HepG2 (cell line): Measurements from ENCODE around the gene ALB. TPM values are rescaled to one million over a fixed set of nuclear protein-coding genes. Genes with fewer than 3 reads are reported as not detected.

ENCODE experiments used
- ATF7 ChIP-seq, 2 experiments: fragments of 450-650 bp in 1 of 2; sonication (generic) in 1 of 2; formaldehyde crosslinking in 1 of 2; IDR thresholded peaks; 2 replicates each; pipeline versions ENCODE4 v1.4.0 to v1.6.1; 2016 to 2020; ENCODE audit warnings: antibody characterized with exemption in 1 of 2, mild to moderate bottlenecking in 1 of 2, missing genetic modification reagents in 1 of 2
- BCL6 ChIP-seq: IDR thresholded peaks from 2 replicates; pipeline ENCODE4 v1.6.1; 2016; ENCODE audit warnings: missing genetic modification reagents, missing compliant biosample characterization
- FOXK1 ChIP-seq: sonication (generic); formaldehyde crosslinking; IDR thresholded peaks from 2 replicates; pipeline ENCODE4 v1.4.0; 2020; ENCODE audit warnings: low read depth, missing genetic modification reagents, borderline replicate concordance
- GPN1 ChIP-seq: sonication (generic); formaldehyde crosslinking; IDR thresholded peaks from 2 replicates; pipeline ENCODE4 v1.5.1; 2020; ENCODE audit warnings: missing genetic modification reagents, borderline replicate concordance
- KDM4B ChIP-seq: sonication (generic); formaldehyde crosslinking; IDR thresholded peaks from 2 replicates; pipeline ENCODE4 v1.4.0; 2020; ENCODE audit warnings: missing genetic modification reagents
- LCORL ChIP-seq, 2 experiments: fragments of 450-650 bp in 1 of 2; sonication (generic) in 1 of 2; formaldehyde crosslinking in 1 of 2; IDR thresholded peaks; 2 replicates each; pipeline versions ENCODE4 v1.5.0 to v1.6.1; 2017 to 2020; ENCODE audit warnings: antibody characterized with exemption in 1 of 2, missing genetic modification reagents in 1 of 2
- MED13 ChIP-seq: sonication (generic); formaldehyde crosslinking; IDR thresholded peaks from 2 replicates; pipeline ENCODE4 v1.5.0; 2020; ENCODE audit warnings: missing genetic modification reagents
- MTA3 ChIP-seq: sonication (generic); formaldehyde crosslinking; IDR thresholded peaks from 2 replicates; pipeline ENCODE4 v1.4.0; 2020; ENCODE audit warnings: missing genetic modification reagents
- NFKB2 ChIP-seq: sonication (generic); formaldehyde crosslinking; IDR thresholded peaks from 2 replicates; pipeline ENCODE4 v1.4.0; 2020; ENCODE audit warnings: missing genetic modification reagents, borderline replicate concordance
- PBX3 ChIP-seq: sonication (generic); formaldehyde crosslinking; IDR thresholded peaks from 2 replicates; pipeline ENCODE4 v1.8.1; 2023; ENCODE audit warnings: missing genetic modification reagents, inconsistent platforms, borderline replicate concordance
- RBM39 ChIP-seq: fragments of 200-400 bp; formaldehyde crosslinking; IDR thresholded peaks from one replicate; pipeline ENCODE4 v1.6.1; 2018; ENCODE audit warnings: antibody characterized with exemption, mild to moderate bottlenecking, low read depth, low read length; ENCODE audit not compliant: poor library complexity, severe bottlenecking
- RORA ChIP-seq: sonication (generic); formaldehyde crosslinking; IDR thresholded peaks from 2 replicates; pipeline ENCODE4 v1.5.0; 2020; ENCODE audit warnings: mild to moderate bottlenecking, missing genetic modification reagents, moderate library complexity
- SAP130 ChIP-seq: IDR thresholded peaks from 2 replicates; pipeline ENCODE4 v1.6.1; 2016; ENCODE audit warnings: low read depth
- SMARCC2 ChIP-seq: fragments of 450-650 bp; IDR thresholded peaks from 2 replicates; pipeline ENCODE4 v1.6.1; 2017; ENCODE audit warnings: antibody characterized with exemption, mild to moderate bottlenecking
- SNAPC5 ChIP-seq: sonication (generic); formaldehyde crosslinking; IDR thresholded peaks from 2 replicates; pipeline ENCODE4 v1.8.1; 2023; ENCODE audit warnings: mild to moderate bottlenecking, missing genetic modification reagents, borderline replicate concordance
- SP140L ChIP-seq: sonication (generic); formaldehyde crosslinking; IDR thresholded peaks from 2 replicates; pipeline ENCODE4 v1.4.0; 2020; ENCODE audit warnings: missing genetic modification reagents, borderline replicate concordance
- SPEN ChIP-seq: sonication (generic); formaldehyde crosslinking; IDR thresholded peaks from 2 replicates; pipeline ENCODE4 v1.5.1; 2020; ENCODE audit warnings: low read depth, mild to moderate bottlenecking, missing genetic modification reagents
- TRIM24 ChIP-seq: sonication (generic); formaldehyde crosslinking; IDR thresholded peaks from 2 replicates; pipeline ENCODE4 v1.8.0; 2022; ENCODE audit warnings: mild to moderate bottlenecking, missing genetic modification reagents
- ZFP1 ChIP-seq: IDR thresholded peaks from 2 replicates; pipeline ENCODE4 v1.6.1; 2016
- ZFY ChIP-seq: sonication (generic); formaldehyde crosslinking; IDR thresholded peaks from 2 replicates; pipeline ENCODE4 v1.4.0; 2020; ENCODE audit warnings: missing genetic modification reagents
- ZNF205 ChIP-seq: IDR thresholded peaks from 2 replicates; pipeline ENCODE4 v1.6.1; 2018; ENCODE audit warnings: missing biosample characterization, missing genetic modification reagents
- ZNF292 ChIP-seq: sonication (generic); formaldehyde crosslinking; IDR thresholded peaks from 2 replicates; pipeline ENCODE4 v1.8.1; 2022; ENCODE audit warnings: mild to moderate bottlenecking, low read depth, missing genetic modification reagents, borderline replicate concordance
- ZNF382 ChIP-seq: sonication (generic); formaldehyde crosslinking; IDR thresholded peaks from 2 replicates; pipeline ENCODE4 v1.5.0; 2020; ENCODE audit warnings: missing genetic modification reagents, mild to moderate bottlenecking, borderline replicate concordance
- ZNF496 ChIP-seq: sonication (generic); formaldehyde crosslinking; IDR thresholded peaks from 2 replicates; pipeline ENCODE4 v1.8.1; 2023; ENCODE audit warnings: mild to moderate bottlenecking, moderate library complexity, missing genetic modification reagents; ENCODE audit not compliant: insufficient replicate concordance
- polyA plus RNA-seq, 8 experiments: library from polyadenylated mRNA; depleted of rRNA in 3 of 8; stranded (reverse) in 7 of 8; unstranded in 1 of 8; fragments of >200 nt; fragmentation: Illumina TruSeq in 4 of 8; extraction: Trizol in 4 of 8; gene quantifications; 2 replicates each; pipeline versions ENCODE4 v1.2.1 to v1.2.3, GENCODE V29; 2011 to 2016; ENCODE audit warnings: low read depth in 4 of 8, missing spikeins in 1 of 8, mixed read lengths in 1 of 8; ENCODE audit not compliant: insufficient read depth in 1 of 8
- total RNA-seq, 5 experiments: library from RNA; depleted of rRNA; stranded (reverse); fragments of >200 nt; fragmentation: Illumina TruSeq; extraction: Trizol; gene quantifications; 2 replicates each; pipeline ENCODE4 v1.2.3, GENCODE V29; 2016; ENCODE audit warnings: low read depth in 1 of 5
- TF ChIP-seq, protein P1 (sequence below): sonication (generic); formaldehyde crosslinking; IDR thresholded peaks from 2 replicates; pipeline ENCODE4 v1.4.0; 2020; ENCODE audit warnings: missing genetic modification reagents

ALB gene
- total and polyA plus RNA-seq, 2 of the 13 experiments (the other 11 are each of a cell fraction or from before 2014, with no cell fraction given): 22,259 to 22,625 TPM

GRCh38 chr4:73429826-73430587, 25.9 kb downstream of the ALB start (continued):
- no peak for TF ChIP-seq ATF7 (IDR thresholded peaks at IDR 0.05)
- TF ChIP-seq ATF7 (CRISPR knock-in tag; IDR thresholded peaks at IDR 0.05): no peak
- peak; percentile 41; the same call in 1 of the 2 replicates for TF ChIP-seq ZNF205 (CRISPR knock-in tag)
- peak; percentile 78; the same call in 1 of the 2 replicates for TF ChIP-seq FOXK1 (CRISPR knock-in tag)
- TF ChIP-seq ZFP1 (CRISPR knock-in tag): no peak
- TF ChIP-seq RORA: no peak
- TF ChIP-seq NFKB2: no peak
- no peak for TF ChIP-seq ZNF292 (CRISPR knock-in tag)
- TF ChIP-seq LCORL (IDR thresholded peaks at IDR 0.05): no peak
- 0 out of 2 replicates have a peak, but pooled peaks have one; percentile 27 for TF ChIP-seq LCORL (CRISPR knock-in tag; IDR thresholded peaks at IDR 0.05)
- no peak for TF ChIP-seq RBM39
- peak; percentile 48 for TF ChIP-seq SAP130
- no peak for TF ChIP-seq GPN1 (CRISPR knock-in tag)
- TF ChIP-seq, protein P1, sequence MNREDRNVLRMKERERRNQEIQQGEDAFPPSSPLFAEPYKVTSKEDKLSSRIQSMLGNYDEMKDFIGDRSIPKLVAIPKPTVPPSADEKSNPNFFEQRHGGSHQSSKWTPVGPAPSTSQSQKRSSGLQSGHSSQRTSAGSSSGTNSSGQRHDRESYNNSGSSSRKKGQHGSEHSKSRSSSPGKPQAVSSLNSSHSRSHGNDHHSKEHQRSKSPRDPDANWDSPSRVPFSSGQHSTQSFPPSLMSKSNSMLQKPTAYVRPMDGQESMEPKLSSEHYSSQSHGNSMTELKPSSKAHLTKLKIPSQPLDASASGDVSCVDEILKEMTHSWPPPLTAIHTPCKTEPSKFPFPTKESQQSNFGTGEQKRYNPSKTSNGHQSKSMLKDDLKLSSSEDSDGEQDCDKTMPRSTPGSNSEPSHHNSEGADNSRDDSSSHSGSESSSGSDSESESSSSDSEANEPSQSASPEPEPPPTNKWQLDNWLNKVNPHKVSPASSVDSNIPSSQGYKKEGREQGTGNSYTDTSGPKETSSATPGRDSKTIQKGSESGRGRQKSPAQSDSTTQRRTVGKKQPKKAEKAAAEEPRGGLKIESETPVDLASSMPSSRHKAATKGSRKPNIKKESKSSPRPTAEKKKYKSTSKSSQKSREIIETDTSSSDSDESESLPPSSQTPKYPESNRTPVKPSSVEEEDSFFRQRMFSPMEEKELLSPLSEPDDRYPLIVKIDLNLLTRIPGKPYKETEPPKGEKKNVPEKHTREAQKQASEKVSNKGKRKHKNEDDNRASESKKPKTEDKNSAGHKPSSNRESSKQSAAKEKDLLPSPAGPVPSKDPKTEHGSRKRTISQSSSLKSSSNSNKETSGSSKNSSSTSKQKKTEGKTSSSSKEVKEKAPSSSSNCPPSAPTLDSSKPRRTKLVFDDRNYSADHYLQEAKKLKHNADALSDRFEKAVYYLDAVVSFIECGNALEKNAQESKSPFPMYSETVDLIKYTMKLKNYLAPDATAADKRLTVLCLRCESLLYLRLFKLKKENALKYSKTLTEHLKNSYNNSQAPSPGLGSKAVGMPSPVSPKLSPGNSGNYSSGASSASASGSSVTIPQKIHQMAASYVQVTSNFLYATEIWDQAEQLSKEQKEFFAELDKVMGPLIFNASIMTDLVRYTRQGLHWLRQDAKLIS (CRISPR knock-in tag): 0 out of 2 replicates have a peak, but pooled peaks have one; percentile 68
- no peak for TF ChIP-seq SNAPC5 (CRISPR knock-in tag)
- TF ChIP-seq SPEN (CRISPR knock-in tag): no peak
- TF ChIP-seq MED13: peak; percentile 97
- TF ChIP-seq KDM4B (CRISPR knock-in tag): 0 out of 2 replicates have a peak, but pooled peaks have one; percentile 49
- peak; percentile 83 for TF ChIP-seq BCL6 (CRISPR knock-in tag)
- no peak for TF ChIP-seq SP140L (CRISPR knock-in tag)
- TF ChIP-seq ZNF382 (CRISPR knock-in tag): no peak
- TF ChIP-seq MTA3 (CRISPR knock-in tag): no peak
- TF ChIP-seq ZFY (CRISPR knock-in tag): no peak
- no peak for TF ChIP-seq SMARCC2
- no peak for TF ChIP-seq TRIM24 (CRISPR knock-in tag)
- TF ChIP-seq ZNF496 (CRISPR knock-in tag): no peak
- TF ChIP-seq PBX3 (CRISPR knock-in tag): no peak
